CD4-positive, alpha-beta T cell (primary cell): ENCODE results near the gene OTOP2. TPM values are rescaled to one million over a fixed set of nuclear protein-coding genes. Genes with fewer than 3 reads are reported as not detected.

Source experiments
- ATAC-seq: fragments of 200-7000 bp; cut with Tn5 transposase; one replicate; pipeline ENCODE4 v1.10.0; 2022; ENCODE audit warnings: mild to moderate bottlenecking; ENCODE audit not compliant: poor library complexity
- CTCF ChIA-PET: fragments of 350-600 bp; sonication (Branson Sonifier 250); formaldehyde crosslinking; loops from one replicate; lab custom pipeline; 2021; ENCODE audit warnings: antibody characterized with exemption, inconsistent platforms; lab: Charles Lee
- POLR2A ChIA-PET: fragments of 350-600 bp; sonication (Branson Sonifier 250); formaldehyde crosslinking; loops from one replicate; lab custom pipeline; 2021; ENCODE audit warnings: antibody characterized with exemption, inconsistent platforms; lab: Charles Lee
- DNase-seq, 14 experiments: peaks; one replicate each; pipeline ENCODE4 v3.0.0-alpha.2; 2013 to 2020; ENCODE audit warnings: mixed read lengths in 2 of 14
- H3K27ac ChIP-seq, 2 donors: one replicate each; pipeline versions ENCODE4 v1.5.1 to v1.7.0; 2013; ENCODE audit warnings: low read length in 2 of 2, low read depth in 1 of 2, mild to moderate bottlenecking in 1 of 2
- H3K27me3 ChIP-seq, 2 experiments: 1 replicate in 1 of 2; 2 replicates in 1 of 2; pipeline versions ENCODE4 v1.6.1 to v1.7.0; 2013; ENCODE audit warnings: low read length in 2 of 2, control low read depth in 1 of 2, mild to moderate bottlenecking in 1 of 2, moderate library complexity in 1 of 2; ENCODE audit not compliant: insufficient read depth in 2 of 2, control insufficient read depth in 1 of 2
- H3K36me3 ChIP-seq: one replicate; pipeline ENCODE4 v1.6.1; 2013; ENCODE audit warnings: low read length, control low read depth; ENCODE audit not compliant: insufficient read depth
- H3K4me1 ChIP-seq: one replicate; pipeline ENCODE4 v1.6.1; 2013; ENCODE audit warnings: low read length, control low read depth; ENCODE audit not compliant: insufficient read depth
- H3K4me3 ChIP-seq: one replicate; pipeline ENCODE4 v1.5.1; 2013; ENCODE audit warnings: mild to moderate bottlenecking, low read length, moderate library complexity
- H3K9me3 ChIP-seq, 2 experiments: 1 replicate in 1 of 2; 2 replicates in 1 of 2; pipeline versions ENCODE4 v1.6.1 to v1.7.0; 2013; ENCODE audit warnings: low read length in 2 of 2, mild to moderate bottlenecking in 2 of 2, control low read depth in 1 of 2, moderate library complexity in 1 of 2; ENCODE audit not compliant: control insufficient read depth in 1 of 2, insufficient read depth in 1 of 2
- H3K27ac Mint-ChIP-seq: one replicate; pipeline ENCODE4 v1.8.0; 2020; ENCODE audit warnings: mixed read lengths
- H3K27me3 Mint-ChIP-seq: one replicate; pipeline ENCODE4 v1.8.0; 2021; ENCODE audit warnings: mixed read lengths
- H3K36me3 Mint-ChIP-seq: one replicate; pipeline ENCODE4 v1.8.0; 2021; ENCODE audit warnings: low read depth, mixed read lengths
- H3K4me1 Mint-ChIP-seq: one replicate; pipeline ENCODE4 v1.8.0; 2021; ENCODE audit warnings: low read depth, mixed read lengths
- H3K4me3 Mint-ChIP-seq: one replicate; pipeline ENCODE4 v1.8.0; 2020; ENCODE audit warnings: mild to moderate bottlenecking, mixed read lengths
- H3K9me3 Mint-ChIP-seq: one replicate; pipeline ENCODE4 v1.8.0; 2020; ENCODE audit warnings: mixed read lengths
- intact Hi-C, 2 experiments: fragments of 100-400 bp; cut with DNase I in 1 of 2; cut with micrococcal nuclease in 1 of 2; formaldehyde crosslinking; loops; one replicate each; pipeline versions ENCODE4 v1.15.1 to v1.9.0; 2023 to 2025; cut with DNase I, micrococcal nuclease
- total RNA-seq, 174 experiments: library from RNA in 2 of 174; stranded (reverse) in 2 of 174; gene quantifications; one replicate each; pipeline ENCODE4 v1.2.3 and lab custom pipeline; 2021 to 2026
- TF ChIP-seq, protein P1 (sequence below): fragments of 200-600 bp; IDR thresholded peaks from one replicate; pipeline ENCODE4 v1.8.0; 2022; ENCODE audit warnings: antibody characterized with exemption, mild to moderate bottlenecking

The OTOP2 gene
- total RNA-seq, 2 experiments from 2014 or later, result not detected

DNA sequence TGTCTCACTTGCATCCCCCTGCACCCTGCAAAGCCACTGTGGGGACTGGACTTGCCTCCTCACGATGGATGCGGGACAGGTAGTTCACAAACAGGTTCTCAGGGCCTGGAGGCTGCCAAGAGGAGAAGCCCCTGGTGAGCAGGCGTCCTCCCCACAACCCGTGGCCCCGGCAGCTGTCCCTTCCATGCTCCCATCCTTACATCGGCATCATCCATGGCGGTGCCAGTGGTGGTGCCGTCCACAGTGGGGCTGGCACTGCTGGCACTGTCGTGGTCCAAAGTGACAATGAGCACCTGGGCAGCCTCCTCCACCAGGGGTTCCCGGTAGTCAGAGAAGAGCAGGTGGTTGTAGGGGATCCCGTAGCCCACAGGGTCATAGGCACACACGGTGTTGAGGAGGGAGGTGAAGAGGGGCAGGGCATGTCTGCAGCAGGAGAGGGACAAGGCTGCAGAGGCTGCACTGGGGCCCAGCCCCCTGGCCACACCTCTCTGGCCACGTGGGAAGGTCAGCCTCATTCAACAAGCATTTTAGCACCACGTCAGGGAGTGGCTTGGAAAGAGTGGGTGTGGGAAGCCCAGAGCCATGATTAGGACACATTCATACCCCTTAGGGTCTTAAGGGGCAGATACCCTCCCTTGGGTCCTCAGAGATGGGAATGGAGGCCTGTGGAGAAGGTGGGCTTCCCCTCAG, 35.9 kb downstream of the OTOP2 start:
- CTCF ChIA-PET, result interaction anchor here (2.4 to 4.5 kb wide), 4 partner anchors 12 to 171 kb away, joined by 6 to 51 read pairs (median 21); partner anchors contain the start of genes HID1, MRPL58 and NT5C
- no peaks in the 10 kb centered on the region for H3K36me3 Mint-ChIP-seq
- ATAC-seq (no peak), DNase-seq (no peak)
- no peak overlapping the region for H3K27ac Mint-ChIP-seq
- H3K27me3 Mint-ChIP-seq, result no peaks in the 10 kb centered on the region
- H3K9me3 ChIP-seq, result no peaks in the 10 kb centered on the region
- intact Hi-C loops, result loop anchor here (2.0 to 10.0 kb wide), 5 partner anchors 47 to 303 kb away; partner anchors contain the start of genes ATP5PD (in 2 of the 2) and KCTD2 (in 2 of the 2)
- no peaks in the 10 kb centered on the region for H3K36me3 ChIP-seq
- POLR2A ChIA-PET, result no interaction called here
- TF ChIP-seq, protein P1, sequence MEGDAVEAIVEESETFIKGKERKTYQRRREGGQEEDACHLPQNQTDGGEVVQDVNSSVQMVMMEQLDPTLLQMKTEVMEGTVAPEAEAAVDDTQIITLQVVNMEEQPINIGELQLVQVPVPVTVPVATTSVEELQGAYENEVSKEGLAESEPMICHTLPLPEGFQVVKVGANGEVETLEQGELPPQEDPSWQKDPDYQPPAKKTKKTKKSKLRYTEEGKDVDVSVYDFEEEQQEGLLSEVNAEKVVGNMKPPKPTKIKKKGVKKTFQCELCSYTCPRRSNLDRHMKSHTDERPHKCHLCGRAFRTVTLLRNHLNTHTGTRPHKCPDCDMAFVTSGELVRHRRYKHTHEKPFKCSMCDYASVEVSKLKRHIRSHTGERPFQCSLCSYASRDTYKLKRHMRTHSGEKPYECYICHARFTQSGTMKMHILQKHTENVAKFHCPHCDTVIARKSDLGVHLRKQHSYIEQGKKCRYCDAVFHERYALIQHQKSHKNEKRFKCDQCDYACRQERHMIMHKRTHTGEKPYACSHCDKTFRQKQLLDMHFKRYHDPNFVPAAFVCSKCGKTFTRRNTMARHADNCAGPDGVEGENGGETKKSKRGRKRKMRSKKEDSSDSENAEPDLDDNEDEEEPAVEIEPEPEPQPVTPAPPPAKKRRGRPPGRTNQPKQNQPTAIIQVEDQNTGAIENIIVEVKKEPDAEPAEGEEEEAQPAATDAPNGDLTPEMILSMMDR, result no peak
- H3K4me1 Mint-ChIP-seq, result peaks cover 4% of the 10 kb centered on the region
- H3K9me3 Mint-ChIP-seq, result no peaks in the 10 kb centered on the region
- no peak overlapping the region for H3K4me3 ChIP-seq
- no peak overlapping the region for H3K4me3 Mint-ChIP-seq
- no peaks in the 10 kb centered on the region for H3K27me3 ChIP-seq
- peaks cover 17% of the 10 kb centered on the region for H3K4me1 ChIP-seq
- no peak overlapping the region for H3K27ac ChIP-seq

DNA sequence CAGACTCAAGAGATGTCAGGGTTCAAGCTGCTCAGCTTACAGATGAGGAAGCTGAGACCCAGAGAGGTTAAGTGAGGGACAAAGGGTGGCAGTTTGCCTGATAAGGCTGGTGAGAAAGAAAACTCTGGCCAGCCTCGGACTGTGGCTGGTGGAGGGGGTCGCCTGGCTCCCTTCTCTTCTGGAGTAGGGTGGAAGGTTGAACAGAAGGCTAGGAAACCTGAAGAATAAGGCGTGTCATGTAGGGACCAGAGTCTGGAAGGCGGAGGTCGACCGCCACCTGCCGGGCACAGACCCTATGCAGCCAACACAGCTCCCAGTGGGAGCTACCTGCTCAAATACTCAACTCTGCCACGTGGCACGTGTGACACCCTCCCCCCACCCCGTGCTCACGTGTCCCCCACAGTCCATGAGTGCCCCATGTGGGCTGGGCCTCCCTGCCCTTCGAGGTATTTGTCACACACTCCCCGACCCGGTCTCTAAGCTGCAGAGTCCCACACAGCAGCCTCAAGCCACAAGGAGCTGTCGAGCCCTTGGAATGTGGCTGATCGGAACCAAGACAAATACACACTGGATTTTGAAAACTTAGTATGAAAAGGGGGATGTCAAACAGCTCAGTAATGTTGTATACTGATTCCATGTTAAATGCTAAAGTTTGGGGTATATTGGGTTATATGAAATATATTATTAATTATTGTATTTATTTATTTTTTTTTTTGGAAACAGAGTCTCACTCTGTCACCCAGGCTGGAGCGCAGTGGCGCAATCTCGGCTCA, 36.7 kb downstream of the OTOP2 start:
- Histone ChIP-seq H3K4me1 (peaks cover 17% of the 10 kb centered on the region), H3K27ac (no peak overlapping the region), H3K36me3 (no peaks in the 10 kb centered on the region), H3K4me3 (no peak overlapping the region), H3K9me3 (no peaks in the 10 kb centered on the region), H3K27me3 (no peaks in the 10 kb centered on the region)
- peak; percentile 54 for ATAC-seq
- CTCF ChIA-PET, result interaction anchor here (0.9 to 4.5 kb wide), 15 partner anchors 12 to 241 kb away, joined by 3 to 51 read pairs (median 6); partner anchors contain the start of genes CDR2L, HID1, KCTD2 and MRPL58
- POLR2A ChIA-PET, result interaction anchor here (0.8 to 2.2 kb wide), 11 partner anchors 13 to 310 kb away, joined by 3 to 11 read pairs (median 5); partner anchors contain the start of genes ATP5PD, KCTD2, MIF4GD and MRPL58
- H3K9me3 Mint-ChIP-seq, result no peaks in the 10 kb centered on the region
- no peak overlapping the region for H3K4me3 Mint-ChIP-seq
- TF ChIP-seq, protein P1, result no peak
- H3K27ac Mint-ChIP-seq, result no peak overlapping the region
- peaks cover 4% of the 10 kb centered on the region for H3K4me1 Mint-ChIP-seq
- no peaks in the 10 kb centered on the region for H3K36me3 Mint-ChIP-seq
- H3K27me3 Mint-ChIP-seq, result no peaks in the 10 kb centered on the region
- DNase-seq, result peak in 8 of 14 experiments; percentile 22 to 77 (median 52)
- intact Hi-C loops, result loop anchor here (1.0 to 10.0 kb wide), 8 partner anchors 46 to 452 kb away; partner anchors contain the start of genes ATP5PD (in 2 of the 2) and KCTD2 (in 2 of the 2)

DNA sequence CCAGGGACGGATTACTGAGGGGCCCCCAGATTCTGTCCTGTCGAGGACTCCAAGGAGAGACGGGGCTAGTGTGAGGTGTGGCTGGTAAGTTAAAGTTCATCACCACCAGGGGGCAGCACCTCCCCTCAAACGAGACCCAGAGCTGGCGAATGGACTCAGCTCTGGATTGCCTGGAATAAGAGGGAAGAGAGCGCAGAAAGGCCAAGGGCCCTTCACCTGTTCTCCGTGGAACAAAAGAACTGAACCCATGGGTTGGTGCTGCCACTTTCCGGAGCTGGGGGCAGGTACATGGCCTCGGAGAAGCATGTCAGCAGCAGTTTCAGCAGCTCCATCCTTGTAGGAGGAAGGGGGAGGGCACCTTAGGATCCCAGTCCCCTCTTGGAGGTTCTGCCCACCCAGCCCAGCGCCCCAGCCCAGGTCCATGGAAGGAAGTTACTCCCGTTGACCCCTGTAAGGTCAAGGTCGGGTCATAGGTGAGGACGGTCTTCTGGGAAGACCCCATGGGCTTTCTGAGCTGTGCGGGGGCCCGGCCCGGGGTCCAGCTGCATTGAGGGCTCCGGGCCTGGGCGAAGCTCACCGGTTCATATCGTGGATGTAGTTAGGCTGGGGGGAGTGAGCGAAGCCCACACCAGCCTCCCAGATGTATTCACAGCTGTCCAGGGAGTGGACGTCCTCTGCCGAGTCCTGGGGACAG, 37.7 kb downstream of the OTOP2 start:
- Histone ChIP-seq H3K4me3 (no peak overlapping the region), H3K27ac (no peak overlapping the region), H3K9me3 (no peaks in the 10 kb centered on the region), H3K4me1 (peaks cover 17% of the 10 kb centered on the region), H3K27me3 (no peaks in the 10 kb centered on the region), H3K36me3 (no peaks in the 10 kb centered on the region)
- intact Hi-C loops, result loop anchor here (1.0 to 10.0 kb wide), 9 partner anchors 45 to 450 kb away; partner anchors contain the start of genes ATP5PD (in 2 of the 2), KCTD2 (in 2 of the 2) and MRPL58 (in 1 of the 2)
- Mint-ChIP-seq H3K4me3 (peak overlapping the region; percentile 14), H3K4me1 (peaks cover 4% of the 10 kb centered on the region), H3K36me3 (no peaks in the 10 kb centered on the region), H3K27ac (no peak overlapping the region), H3K9me3 (no peaks in the 10 kb centered on the region), H3K27me3 (no peaks in the 10 kb centered on the region)
- POLR2A ChIA-PET, result interaction anchor here (0.8 to 2.2 kb wide), 13 partner anchors 11 to 309 kb away, joined by 3 to 11 read pairs (median 4); partner anchors contain the start of genes ATP5PD, KCTD2, MIF4GD and MRPL58
- TF ChIP-seq, protein P1, result peak; percentile 83
- DNase-seq (peak; percentile 74 to 93 (median 82)), ATAC-seq (peak; percentile 79)
- CTCF ChIA-PET, result interaction anchor here (0.5 to 4.5 kb wide), 27 partner anchors 8 to 299 kb away, joined by 3 to 51 read pairs (median 4); partner anchors contain the start of genes CDR2L, GGA3, HID1 and KCTD2
